ENCODE measurements around the gene ELAVL3. TPM values are rescaled to one million over a fixed set of nuclear protein-coding genes. Genes with fewer than 3 reads are reported as not detected.
"Not testable (repeated sequence)": the region's sequence is repeated elsewhere in the genome, so short reads cannot be mapped to it uniquely, and the experiment has no call there.

ELAVL3 gene
- total RNA-seq, 4 donors from 2014 or later = not detected

- TF ChIP-seq POLR2A (IDR thresholded peaks at IDR 0.05) = no peak
- TF ChIP-seq CTCF (IDR thresholded peaks at IDR 0.05) = no peak
- intact Hi-C loops (cut with DNase I; ENCODE audit: low total_unique reads) = no loop called here
- no peak for DNase-seq (ENCODE audit: low spot score in 2 of 2)
- WGBS, 2 donors = 5% methylated on average over 9 of the region's 9 CpGs
- no peak overlapping the region for H3K4me3 ChIP-seq (ENCODE audit: low read depth, poor library complexity, severe bottlenecking)
Observed at GRCh38 chr19:11434703-11435056, 46.2 kb downstream of the ELAVL3 start.

DNA sequence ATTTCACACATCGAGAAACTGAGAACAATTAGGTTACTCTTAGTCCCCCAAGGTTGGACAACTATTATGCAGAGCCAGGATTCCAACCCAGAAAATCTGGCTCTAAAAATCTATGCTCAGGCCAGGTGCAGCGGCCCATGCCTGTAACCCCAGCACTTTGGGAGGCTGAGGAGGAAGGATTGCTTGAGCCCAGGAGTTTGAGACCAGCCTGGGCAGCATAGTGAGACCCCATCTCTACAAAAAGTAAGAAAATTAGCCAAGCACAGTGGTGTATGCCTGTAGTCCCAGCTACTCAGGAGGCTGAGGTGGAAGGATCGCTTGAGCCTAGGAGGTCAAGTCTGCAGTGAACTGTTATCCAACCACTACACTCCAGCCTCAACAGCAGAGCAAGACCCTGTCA is 47.3 kb downstream of the ELAVL3 start:
- H3K4me3 ChIP-seq (ENCODE audit: low read depth, poor library complexity, severe bottlenecking); DNase-seq (ENCODE audit: low spot score in 2 of 2); intact Hi-C loops (cut with DNase I; ENCODE audit: low total_unique reads): not testable (repeated sequence)
- 98% methylated on average over 3 of the region's 3 CpGs for WGBS, 2 donors

GRCh38 chr19:11426656-11427055 is 54.2 kb downstream of the ELAVL3 start:
- intact Hi-C loops (cut with DNase I; ENCODE audit: low total_unique reads) = no loop called here
- WGBS, 2 donors = 83 to 88% methylated on average over 19 of the region's 19 CpGs
- TF ChIP-seq POLR2A (IDR thresholded peaks at IDR 0.05) (no peak), CTCF (IDR thresholded peaks at IDR 0.05) (no peak)
- DNase-seq (ENCODE audit: low spot score in 2 of 2) = no peak
- H3K4me3 ChIP-seq (ENCODE audit: low read depth, poor library complexity, severe bottlenecking) = no peak overlapping the region

GRCh38 chr19:11425719-11426457 is 55.0 kb downstream of the ELAVL3 start:
- intact Hi-C loops (cut with DNase I; ENCODE audit: low total_unique reads) = no loop called here
- 87 to 88% methylated on average over 28 of the region's 28 CpGs for WGBS, 2 donors
- TF ChIP-seq POLR2A (IDR thresholded peaks at IDR 0.05) = no peak
- TF ChIP-seq CTCF (IDR thresholded peaks at IDR 0.05) = no peak

DNA sequence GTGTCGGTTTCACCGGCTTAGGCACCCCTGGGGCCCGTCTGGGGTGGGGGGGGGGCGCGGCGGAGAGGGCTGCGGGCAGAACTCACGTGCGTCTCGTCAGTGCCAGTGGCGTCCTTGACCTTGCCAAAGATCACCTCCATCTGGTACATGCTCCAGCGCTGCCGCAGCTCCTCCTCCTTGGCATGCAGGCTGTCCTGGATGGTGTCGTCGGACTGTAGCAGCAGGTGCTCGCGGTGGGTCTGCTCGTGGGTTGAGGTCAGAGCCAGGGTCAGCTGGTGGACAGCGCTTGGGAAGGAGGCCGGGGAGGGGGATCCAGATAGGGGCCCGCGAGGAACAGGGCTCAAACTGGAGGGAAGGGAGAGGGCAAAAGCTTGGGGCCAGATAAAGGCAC is 57.1 kb downstream of the ELAVL3 start:
- intact Hi-C loops (cut with DNase I; ENCODE audit: low total_unique reads) = no loop called here
- no peak overlapping the region for H3K4me3 ChIP-seq (ENCODE audit: low read depth, poor library complexity, severe bottlenecking)
- DNase-seq (ENCODE audit: low spot score in 2 of 2) = no peak
- TF ChIP-seq CTCF (IDR thresholded peaks at IDR 0.05) (no peak), POLR2A (IDR thresholded peaks at IDR 0.05) (no peak)
- 20 to 25% methylated on average over 19 to 21 of the region's 22 CpGs for WGBS, 2 donors

More at GRCh38 chr19:11425719-11426457, 55.0 kb downstream of the ELAVL3 start:
- DNase-seq (ENCODE audit: low spot score in 2 of 2) = no peak
- no peak overlapping the region for H3K4me3 ChIP-seq (ENCODE audit: low read depth, poor library complexity, severe bottlenecking)

DNA sequence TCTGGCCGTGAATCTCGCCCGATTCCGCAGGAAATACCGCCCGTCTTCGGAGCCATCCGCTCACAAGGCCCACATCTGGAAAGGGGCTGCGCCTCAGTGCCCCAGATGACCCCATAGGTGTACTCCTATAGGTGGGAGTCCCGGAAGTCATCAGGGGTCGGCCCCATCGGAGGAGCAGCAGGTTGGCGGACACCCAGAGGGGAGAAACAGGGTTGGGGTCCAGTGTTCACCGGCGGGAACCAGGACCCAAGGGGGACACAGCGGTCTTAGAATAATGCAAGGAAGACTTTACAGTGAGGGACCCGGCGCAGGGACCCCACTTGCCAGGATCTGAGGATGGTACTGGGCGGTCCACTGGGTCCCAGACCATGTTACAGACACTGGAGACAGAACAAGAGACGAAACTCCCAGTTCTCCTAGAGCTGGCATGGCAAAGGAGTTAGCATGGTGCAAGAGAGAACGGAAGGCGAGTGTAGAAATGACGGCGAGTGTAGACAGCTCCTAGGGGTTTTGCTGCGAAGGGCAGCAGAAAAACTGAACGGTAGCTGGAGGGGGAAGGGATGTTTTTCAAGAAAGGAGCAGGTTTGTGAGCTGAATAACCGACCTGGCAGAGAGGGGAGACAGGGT is 57.6 kb downstream of the ELAVL3 start:
- intact Hi-C loops (cut with DNase I; ENCODE audit: low total_unique reads) = no loop called here
- TF ChIP-seq POLR2A (IDR thresholded peaks at IDR 0.05) = no peak
- TF ChIP-seq CTCF (IDR thresholded peaks at IDR 0.05) = no peak
- WGBS, 2 donors = 33 to 34% methylated on average over 27 of the region's 27 CpGs
- no peak for DNase-seq (ENCODE audit: low spot score in 2 of 2)
- no peak overlapping the region for H3K4me3 ChIP-seq (ENCODE audit: low read depth, poor library complexity, severe bottlenecking)

All from lower leg skin (tissue), 4 donors.